Measurements from ENCODE around the gene NTF3. TPM values are rescaled to one million over a fixed set of nuclear protein-coding genes. Genes with fewer than 3 reads are reported as not detected.

Gene NTF3
- 1 to 10 TPM in 2 of 4 donors, under 1 TPM in 2; 0.69 to 9.8 (median 2.5) TPM for total RNA-seq

DNA sequence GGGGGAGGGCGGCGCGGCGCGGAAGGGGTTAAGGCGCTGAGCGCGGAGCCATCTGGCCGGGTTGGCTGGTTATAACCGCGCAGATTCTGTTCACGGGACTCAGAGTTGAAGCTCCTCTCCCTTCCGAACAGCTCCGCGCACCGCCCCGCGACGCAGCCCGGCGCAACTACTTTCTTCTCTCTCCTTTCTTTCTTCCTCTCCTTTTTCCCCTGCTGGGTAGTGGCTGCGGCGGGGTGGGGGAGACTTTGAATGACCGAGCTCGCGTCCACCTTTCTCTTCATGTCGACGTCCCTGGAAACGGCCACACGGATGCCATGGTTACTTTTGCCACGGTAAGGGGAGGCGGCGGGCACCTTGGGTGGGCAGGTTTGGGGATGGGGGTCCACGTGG, at the start of gene NTF3:
Gene NTF3 (plus strand): TSS at position 98 of the 390 bp plus-strand sequence. CDS start 217 bp downstream, at position 315.
- Histone ChIP-seq H3K4me1 (peaks cover 0 to 46% (median 27%) of the 10 kb centered on the region in 3 donors), H3K36me3 (no peaks in the 10 kb centered on the region), H3K9me3 (no peaks in the 10 kb centered on the region), H3K27ac (peak within 1 kb of the TSS in 2 of 4 donors; percentile 26 to 31), H3K27me3 (peaks cover 97% of the 10 kb centered on the region), H3K4me3 (peak within 1 kb of the TSS; percentile 15 to 53)
- TF ChIP-seq, protein P1, sequence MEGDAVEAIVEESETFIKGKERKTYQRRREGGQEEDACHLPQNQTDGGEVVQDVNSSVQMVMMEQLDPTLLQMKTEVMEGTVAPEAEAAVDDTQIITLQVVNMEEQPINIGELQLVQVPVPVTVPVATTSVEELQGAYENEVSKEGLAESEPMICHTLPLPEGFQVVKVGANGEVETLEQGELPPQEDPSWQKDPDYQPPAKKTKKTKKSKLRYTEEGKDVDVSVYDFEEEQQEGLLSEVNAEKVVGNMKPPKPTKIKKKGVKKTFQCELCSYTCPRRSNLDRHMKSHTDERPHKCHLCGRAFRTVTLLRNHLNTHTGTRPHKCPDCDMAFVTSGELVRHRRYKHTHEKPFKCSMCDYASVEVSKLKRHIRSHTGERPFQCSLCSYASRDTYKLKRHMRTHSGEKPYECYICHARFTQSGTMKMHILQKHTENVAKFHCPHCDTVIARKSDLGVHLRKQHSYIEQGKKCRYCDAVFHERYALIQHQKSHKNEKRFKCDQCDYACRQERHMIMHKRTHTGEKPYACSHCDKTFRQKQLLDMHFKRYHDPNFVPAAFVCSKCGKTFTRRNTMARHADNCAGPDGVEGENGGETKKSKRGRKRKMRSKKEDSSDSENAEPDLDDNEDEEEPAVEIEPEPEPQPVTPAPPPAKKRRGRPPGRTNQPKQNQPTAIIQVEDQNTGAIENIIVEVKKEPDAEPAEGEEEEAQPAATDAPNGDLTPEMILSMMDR (IDR thresholded peaks at IDR 0.05), result no peak
- peak; percentile 71 for TF ChIP-seq POLR2AphosphoS5 (IDR thresholded peaks at IDR 0.05)
- no peak for ATAC-seq
- WGBS, 2 donors (ENCODE audit: low coverage in 1 of 2), result 0% methylated on average over 18 of the region's 34 CpGs; no CpG with 5 or more reads in 1 of the 2 donors

DNA sequence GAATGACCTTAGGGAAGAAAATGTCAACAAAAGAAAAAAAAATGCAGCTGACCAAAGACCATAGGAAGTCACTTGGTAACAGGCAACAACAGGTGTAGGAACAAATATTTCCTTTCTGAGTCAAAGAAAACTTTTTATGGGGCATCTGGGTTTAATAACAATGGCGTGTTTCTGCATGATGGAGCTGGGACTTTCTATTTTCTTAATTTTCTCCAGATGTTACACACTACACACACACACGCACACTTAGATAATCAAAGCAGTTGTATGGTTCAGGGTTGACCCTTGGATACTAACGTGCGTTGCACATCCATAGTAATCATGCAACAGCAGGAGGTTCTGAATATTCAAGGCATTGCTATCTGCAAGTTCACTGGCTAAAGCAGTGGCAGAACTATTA, 47.9 kb upstream of the NTF3 start:
- 78 to 90% methylated on average over 2 to 3 of the region's 4 CpGs for WGBS, 2 donors (ENCODE audit: low coverage in 1 of 2)
- Histone ChIP-seq H3K4me3 (no peak overlapping the region), H3K27ac (no peak overlapping the region), H3K9me3 (no peaks in the 10 kb centered on the region), H3K36me3 (no peaks in the 10 kb centered on the region), H3K4me1 (no peaks in the 10 kb centered on the region), H3K27me3 (peaks cover 12% of the 10 kb centered on the region)
- TF ChIP-seq, protein P1 (IDR thresholded peaks at IDR 0.05), result no peak
- TF ChIP-seq POLR2A (IDR thresholded peaks at IDR 0.05) (no peak), EP300 (IDR thresholded peaks at IDR 0.05) (no peak), POLR2AphosphoS5 (IDR thresholded peaks at IDR 0.05) (no peak)
- ATAC-seq, result no peak

DNA sequence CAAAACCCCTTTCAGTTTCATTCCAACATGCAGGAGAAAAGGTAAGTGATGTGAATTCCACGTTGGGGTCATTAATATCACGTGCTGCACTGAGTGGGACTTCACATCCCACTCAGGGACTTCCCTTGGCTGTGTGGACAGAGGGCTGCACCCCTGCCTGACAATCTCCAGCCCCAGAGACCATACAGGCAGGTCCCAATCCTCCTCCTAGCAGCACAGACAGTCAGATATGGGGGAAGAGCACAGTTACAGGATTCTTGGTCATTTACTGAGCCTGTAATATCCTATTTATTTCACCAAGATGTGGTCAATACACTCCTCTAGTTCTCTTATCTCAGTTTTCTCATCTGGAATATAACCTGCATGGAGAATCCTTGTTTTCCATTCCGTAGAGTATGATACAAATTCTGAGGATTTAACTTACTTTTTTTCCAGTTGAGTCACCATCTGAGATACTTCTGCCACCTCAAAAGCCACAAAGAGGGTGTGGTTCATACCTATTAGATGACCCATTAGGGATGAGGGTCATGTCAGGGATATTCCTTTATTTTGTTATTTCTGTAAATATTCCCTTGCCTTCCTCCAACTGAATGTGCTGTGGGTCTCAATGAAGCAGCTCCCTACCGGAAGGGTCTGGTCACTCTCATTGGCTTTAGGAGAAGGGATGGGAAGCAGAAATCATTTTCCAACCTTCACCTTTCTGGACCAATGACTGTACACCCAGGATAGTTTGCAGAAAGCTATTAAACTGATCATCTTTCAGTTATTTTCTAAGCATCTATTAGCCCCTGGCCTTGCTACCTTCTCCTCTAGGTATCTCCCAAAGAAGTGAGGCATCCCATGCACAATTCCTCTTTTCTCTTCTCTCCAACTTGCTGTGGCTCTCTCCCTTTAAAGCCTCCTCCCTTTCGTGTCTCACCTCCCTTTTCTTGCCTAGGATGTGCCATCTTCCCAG, 43.0 kb upstream of the NTF3 start:
- Histone ChIP-seq H3K27me3 (peaks cover 9% of the 10 kb centered on the region), H3K27ac (no peak overlapping the region), H3K4me3 (no peak overlapping the region), H3K4me1 (no peaks in the 10 kb centered on the region), H3K9me3 (no peaks in the 10 kb centered on the region), H3K36me3 (no peaks in the 10 kb centered on the region)
- no peak for TF ChIP-seq POLR2AphosphoS5 (IDR thresholded peaks at IDR 0.05)
- TF ChIP-seq, protein P1 (IDR thresholded peaks at IDR 0.05), result no peak
- no peak for TF ChIP-seq POLR2A (IDR thresholded peaks at IDR 0.05)
- no peak for TF ChIP-seq EP300 (IDR thresholded peaks at IDR 0.05)
- ATAC-seq, result no peak
- WGBS, 2 donors (ENCODE audit: low coverage in 1 of 2), result 79 to 86% methylated on average over 5 of the region's 5 CpGs

- TF ChIP-seq, protein P1 (IDR thresholded peaks at IDR 0.05), result no peak
- TF ChIP-seq EP300 (IDR thresholded peaks at IDR 0.05) (no peak), POLR2AphosphoS5 (IDR thresholded peaks at IDR 0.05) (no peak), POLR2A (IDR thresholded peaks at IDR 0.05) (no peak)
- no peaks in the 10 kb centered on the region for H3K36me3 ChIP-seq
- no peak overlapping the region for H3K27ac ChIP-seq
- no peak for ATAC-seq
- H3K4me3 ChIP-seq, result no peak overlapping the region
- H3K9me3 ChIP-seq, result no peaks in the 10 kb centered on the region
- 61 to 81% methylated on average over 5 to 6 of the region's 6 CpGs for WGBS, 2 donors (ENCODE audit: low coverage in 1 of 2)
- H3K4me1 ChIP-seq, result no peaks in the 10 kb centered on the region
- H3K27me3 ChIP-seq, result peaks cover 9% of the 10 kb centered on the region
Measured at GRCh38 chr12:5390174-5390799, 41.6 kb upstream of the NTF3 start.
